Stimulated activated memory B cell treated with anti-CD40 and anti-IgM and Interleukin-4, amounts not matched to agents 10 μg/mL and 1 μg/mL and 100 μg/mL, for 72 hours (primary cell): ENCODE data around the gene KCNH8.

Source experiments
- ATAC-seq: fragments of 150-1000 bp; cut with Tn5 transposase; 2 replicates; pipeline ENCODE4 v1.10.0; 2021
- H3K27ac Mint-ChIP-seq: one replicate; pipeline ENCODE4 v1.8.0; 2022; ENCODE audit warnings: mild to moderate bottlenecking, mixed read lengths
- H3K27me3 Mint-ChIP-seq: one replicate; pipeline ENCODE4 v1.8.0; 2022; ENCODE audit warnings: mixed read lengths
- H3K36me3 Mint-ChIP-seq: one replicate; pipeline ENCODE4 v1.8.0; 2022; ENCODE audit warnings: mixed read lengths
- H3K4me1 Mint-ChIP-seq: one replicate; pipeline ENCODE4 v1.8.0; 2022; ENCODE audit warnings: mixed read lengths
- H3K4me3 Mint-ChIP-seq: one replicate; pipeline ENCODE4 v1.8.0; 2022; ENCODE audit warnings: mild to moderate bottlenecking, moderate library complexity, mixed read lengths
- H3K9me3 Mint-ChIP-seq: one replicate; pipeline ENCODE4 v1.8.0; 2022; ENCODE audit warnings: mixed read lengths

KCNH8 gene

GRCh38 chr3:19256313-19256712 is 108.0 kb downstream of the KCNH8 start:
- Mint-ChIP-seq H3K9me3 (peaks cover 3% of the 10 kb centered on the region), H3K27ac (no peak overlapping the region), H3K36me3 (no peaks in the 10 kb centered on the region), H3K27me3 (no peaks in the 10 kb centered on the region), H3K4me3 (no peak overlapping the region), H3K4me1 (peaks cover 10% of the 10 kb centered on the region)
- ATAC-seq: no peak

GRCh38 chr3:19263606-19264005 is 115.3 kb downstream of the KCNH8 start:
- ATAC-seq: no peak
- Mint-ChIP-seq H3K4me1 (peaks cover 18% of the 10 kb centered on the region), H3K36me3 (no peaks in the 10 kb centered on the region), H3K27me3 (no peaks in the 10 kb centered on the region), H3K4me3 (no peak overlapping the region), H3K27ac (no peak overlapping the region), H3K9me3 (no peaks in the 10 kb centered on the region)

- Mint-ChIP-seq H3K9me3 (no peaks in the 10 kb centered on the region), H3K27ac (no peak overlapping the region), H3K36me3 (no peaks in the 10 kb centered on the region), H3K27me3 (no peaks in the 10 kb centered on the region), H3K4me1 (peaks cover 18% of the 10 kb centered on the region), H3K4me3 (peak overlapping the region; percentile 21)
- peak; percentile 71 for ATAC-seq
Observed at GRCh38 chr3:19264424-19264823, 116.1 kb downstream of the KCNH8 start.

GRCh38 chr3:19267040-19267439 is 118.7 kb downstream of the KCNH8 start:
- H3K9me3 Mint-ChIP-seq: no peaks in the 10 kb centered on the region
- H3K4me1 Mint-ChIP-seq: peaks cover 21% of the 10 kb centered on the region
- no peak overlapping the region for H3K4me3 Mint-ChIP-seq
- no peaks in the 10 kb centered on the region for H3K27me3 Mint-ChIP-seq
- peak; percentile 68 for ATAC-seq
- no peaks in the 10 kb centered on the region for H3K36me3 Mint-ChIP-seq
- no peak overlapping the region for H3K27ac Mint-ChIP-seq

- no peak overlapping the region for H3K4me3 Mint-ChIP-seq
- no peaks in the 10 kb centered on the region for H3K9me3 Mint-ChIP-seq
- ATAC-seq: no peak
- no peaks in the 10 kb centered on the region for H3K36me3 Mint-ChIP-seq
- peaks cover 16% of the 10 kb centered on the region for H3K4me1 Mint-ChIP-seq
- no peaks in the 10 kb centered on the region for H3K27me3 Mint-ChIP-seq
- H3K27ac Mint-ChIP-seq: no peak overlapping the region
Observed at GRCh38 chr3:19270481-19270880, 122.2 kb downstream of the KCNH8 start.

GRCh38 chr3:19272296-19272695 is 124.0 kb downstream of the KCNH8 start:
- Mint-ChIP-seq H3K4me3 (no peak overlapping the region), H3K9me3 (no peaks in the 10 kb centered on the region), H3K27me3 (no peaks in the 10 kb centered on the region), H3K27ac (no peak overlapping the region), H3K36me3 (no peaks in the 10 kb centered on the region), H3K4me1 (peaks cover 10% of the 10 kb centered on the region)
- ATAC-seq: peak; percentile 72

- no peaks in the 10 kb centered on the region for H3K27me3 Mint-ChIP-seq
- no peaks in the 10 kb centered on the region for H3K9me3 Mint-ChIP-seq
- peaks cover 10% of the 10 kb centered on the region for H3K4me1 Mint-ChIP-seq
- no peaks in the 10 kb centered on the region for H3K36me3 Mint-ChIP-seq
- no peak overlapping the region for H3K4me3 Mint-ChIP-seq
- no peak for ATAC-seq
- no peak overlapping the region for H3K27ac Mint-ChIP-seq
Observed at GRCh38 chr3:19273091-19273490, 124.8 kb downstream of the KCNH8 start.

GRCh38 chr3:19274576-19274975 is 126.3 kb downstream of the KCNH8 start:
- Mint-ChIP-seq H3K9me3 (no peaks in the 10 kb centered on the region), H3K4me1 (peaks cover 10% of the 10 kb centered on the region), H3K4me3 (no peak overlapping the region), H3K27ac (no peak overlapping the region), H3K27me3 (no peaks in the 10 kb centered on the region), H3K36me3 (no peaks in the 10 kb centered on the region)
- no peak for ATAC-seq

- Mint-ChIP-seq H3K36me3 (no peaks in the 10 kb centered on the region), H3K9me3 (no peaks in the 10 kb centered on the region), H3K4me1 (no peaks in the 10 kb centered on the region), H3K27me3 (no peaks in the 10 kb centered on the region), H3K27ac (no peak overlapping the region), H3K4me3 (no peak overlapping the region)
- ATAC-seq: no peak
Observed at GRCh38 chr3:19284974-19285373, 136.7 kb downstream of the KCNH8 start.

- no peaks in the 10 kb centered on the region for H3K27me3 Mint-ChIP-seq
- no peak overlapping the region for H3K4me3 Mint-ChIP-seq
- H3K9me3 Mint-ChIP-seq: no peaks in the 10 kb centered on the region
- no peaks in the 10 kb centered on the region for H3K36me3 Mint-ChIP-seq
- ATAC-seq: no peak
- H3K27ac Mint-ChIP-seq: no peak overlapping the region
- no peaks in the 10 kb centered on the region for H3K4me1 Mint-ChIP-seq
Observed at GRCh38 chr3:19293295-19293694, 145.0 kb downstream of the KCNH8 start.

- no peaks in the 10 kb centered on the region for H3K27me3 Mint-ChIP-seq
Observed at GRCh38 chr3:19295208-19295607, 146.9 kb downstream of the KCNH8 start.

GRCh38 chr3:19331931-19332330 is 183.6 kb downstream of the KCNH8 start:
- H3K9me3 Mint-ChIP-seq: no peaks in the 10 kb centered on the region
- no peaks in the 10 kb centered on the region for H3K27me3 Mint-ChIP-seq
- no peak for ATAC-seq
- no peaks in the 10 kb centered on the region for H3K36me3 Mint-ChIP-seq
- H3K4me3 Mint-ChIP-seq: no peak overlapping the region
- H3K27ac Mint-ChIP-seq: no peak overlapping the region
- no peaks in the 10 kb centered on the region for H3K4me1 Mint-ChIP-seq

More at GRCh38 chr3:19295208-19295607, 146.9 kb downstream of the KCNH8 start:
- Mint-ChIP-seq H3K4me1 (no peaks in the 10 kb centered on the region), H3K27ac (no peak overlapping the region), H3K9me3 (no peaks in the 10 kb centered on the region), H3K36me3 (no peaks in the 10 kb centered on the region), H3K4me3 (no peak overlapping the region)
- ATAC-seq: no peak

GRCh38 chr3:19334120-19334519 is 185.8 kb downstream of the KCNH8 start:
- no peaks in the 10 kb centered on the region for H3K9me3 Mint-ChIP-seq
- H3K36me3 Mint-ChIP-seq: no peaks in the 10 kb centered on the region
- ATAC-seq: no peak
- no peaks in the 10 kb centered on the region for H3K4me1 Mint-ChIP-seq
- H3K27me3 Mint-ChIP-seq: no peaks in the 10 kb centered on the region
- H3K4me3 Mint-ChIP-seq: no peak overlapping the region
- no peak overlapping the region for H3K27ac Mint-ChIP-seq

- ATAC-seq: no peak
- Mint-ChIP-seq H3K27ac (no peak overlapping the region), H3K4me3 (no peak overlapping the region)
Observed at GRCh38 chr3:19338769-19339168, 190.5 kb downstream of the KCNH8 start.

GRCh38 chr3:19342389-19342788 is 194.1 kb downstream of the KCNH8 start:
- H3K9me3 Mint-ChIP-seq: peaks cover 3% of the 10 kb centered on the region
- H3K27me3 Mint-ChIP-seq: no peaks in the 10 kb centered on the region
- ATAC-seq: peak; percentile 80
- H3K27ac Mint-ChIP-seq: peak overlapping the region; percentile 66
- peaks cover 36% of the 10 kb centered on the region for H3K4me1 Mint-ChIP-seq
- no peaks in the 10 kb centered on the region for H3K36me3 Mint-ChIP-seq
- peak overlapping the region; percentile 28 for H3K4me3 Mint-ChIP-seq

More at GRCh38 chr3:19338769-19339168, 190.5 kb downstream of the KCNH8 start:
- Mint-ChIP-seq H3K4me1 (peaks cover 12% of the 10 kb centered on the region), H3K36me3 (no peaks in the 10 kb centered on the region), H3K9me3 (peaks cover 3% of the 10 kb centered on the region), H3K27me3 (no peaks in the 10 kb centered on the region)

GRCh38 chr3:19346759-19347158 is 198.4 kb downstream of the KCNH8 start:
- H3K27ac Mint-ChIP-seq: peak overlapping the region; percentile 92
- H3K36me3 Mint-ChIP-seq: peaks cover 14% of the 10 kb centered on the region
- H3K4me1 Mint-ChIP-seq: peaks cover 58% of the 10 kb centered on the region
- no peak for ATAC-seq
- H3K27me3 Mint-ChIP-seq: no peaks in the 10 kb centered on the region
- H3K4me3 Mint-ChIP-seq: peak overlapping the region; percentile 0
- peaks cover 5% of the 10 kb centered on the region for H3K9me3 Mint-ChIP-seq

- Mint-ChIP-seq H3K4me1 (peaks cover 53% of the 10 kb centered on the region), H3K27me3 (no peaks in the 10 kb centered on the region), H3K36me3 (peaks cover 23% of the 10 kb centered on the region), H3K9me3 (peaks cover 12% of the 10 kb centered on the region), H3K27ac (peak overlapping the region; percentile 92), H3K4me3 (peak overlapping the region; percentile 69)
- peak; percentile 69 for ATAC-seq
Observed at GRCh38 chr3:19347671-19348070, 199.4 kb downstream of the KCNH8 start.
